GM12878 (cell line): ENCODE results near the gene LIMA1. TPM values are rescaled to one million over a fixed set of nuclear protein-coding genes. Genes with fewer than 3 reads are reported as not detected.

Experiments
- ATF2 ChIP-seq: IDR thresholded peaks from 2 replicates; pipeline ENCODE4 v1.6.1; 2012; ENCODE audit warnings: low read length, inconsistent platforms
- BHLHE40 ChIP-seq, 2 experiments: fragments of 450-650 bp in 1 of 2; IDR thresholded peaks; 2 replicates each; pipeline ENCODE4 v1.6.1; 2011 to 2017; ENCODE audit warnings: low read depth in 2 of 2, borderline replicate concordance in 1 of 2, improper control_type of control experiment in 1 of 2, low read length in 1 of 2, mild to moderate bottlenecking in 1 of 2
- BMI1 ChIP-seq: fragments of 450-650 bp; IDR thresholded peaks from 2 replicates; pipeline ENCODE4 v1.6.1; 2016; ENCODE audit warnings: mild to moderate bottlenecking, moderate library complexity, borderline replicate concordance
- CEBPB ChIP-seq, 2 experiments: fragments of 150-350 bp in 1 of 2; IDR thresholded peaks; 2 replicates each; pipeline ENCODE4 v1.6.1; 2012 to 2014; ENCODE audit warnings: low read depth in 2 of 2, low read length in 2 of 2, borderline replicate concordance in 1 of 2, inconsistent platforms in 1 of 2
- CHD4 ChIP-seq: fragments of 200-600 bp; sonication (generic); IDR thresholded peaks from 2 replicates; pipeline ENCODE4 v1.6.1; 2016; ENCODE audit warnings: mild to moderate bottlenecking
- ELK1 ChIP-seq: IDR thresholded peaks from 2 replicates; pipeline ENCODE4 v1.6.1; 2012; ENCODE audit warnings: low read depth, low read length, improper control_type of control experiment
- IRF3 ChIP-seq: fragments of 450-650 bp; IDR thresholded peaks from 2 replicates; pipeline ENCODE4 v1.6.1; 2014; ENCODE audit warnings: mild to moderate bottlenecking
- IRF5 ChIP-seq: fragments of 450-650 bp; IDR thresholded peaks from 2 replicates; pipeline ENCODE4 v1.6.1; 2017; ENCODE audit warnings: borderline replicate concordance
- MAX ChIP-seq: IDR thresholded peaks from 2 replicates; pipeline ENCODE4 v1.6.1; 2012; ENCODE audit warnings: low read depth, low read length, improper control_type of control experiment
- MEF2A ChIP-seq: IDR thresholded peaks from 2 replicates; pipeline ENCODE4 v1.6.1; 2011; ENCODE audit warnings: low read depth, mild to moderate bottlenecking, low read length, moderate library complexity; ENCODE audit not compliant: insufficient read depth
- NFXL1 ChIP-seq: fragments of 450-650 bp; IDR thresholded peaks from 2 replicates; pipeline ENCODE4 v1.6.1; 2017; ENCODE audit warnings: antibody characterized with exemption, mild to moderate bottlenecking, borderline replicate concordance
- NR2C1 ChIP-seq: fragments of 450-650 bp; IDR thresholded peaks from 2 replicates; pipeline ENCODE4 v1.6.1; 2017; ENCODE audit warnings: antibody characterized with exemption, mild to moderate bottlenecking, moderate library complexity
- TCF12 ChIP-seq: IDR thresholded peaks from 2 replicates; pipeline ENCODE4 v1.6.1; 2011; ENCODE audit warnings: low read depth, mild to moderate bottlenecking, low read length
- TCF3 ChIP-seq: IDR thresholded peaks from 2 replicates; pipeline ENCODE4 v1.6.1; 2012; ENCODE audit warnings: low read depth, mild to moderate bottlenecking, low read length, borderline replicate concordance; ENCODE audit not compliant: insufficient read depth
- ZBED1 ChIP-seq: IDR thresholded peaks from 2 replicates; pipeline ENCODE4 v1.6.1; 2016; ENCODE audit warnings: borderline replicate concordance
- ZBTB33 ChIP-seq: fragments of 450-650 bp; IDR thresholded peaks from 2 replicates; pipeline ENCODE4 v1.6.1; 2017; ENCODE audit warnings: mild to moderate bottlenecking
- ZNF592 ChIP-seq: fragments of 450-650 bp; IDR thresholded peaks from 2 replicates; pipeline ENCODE4 v1.6.1; 2017; ENCODE audit warnings: mild to moderate bottlenecking, moderate library complexity
- polyA plus RNA-seq, 11 experiments: library from polyadenylated mRNA; depleted of rRNA in 4 of 11; unstranded in 6 of 11; stranded (reverse) in 5 of 11; fragments of >200 nt; fragmentation: Nextera tagmentation in 4 of 11; fragmentation: Illumina TruSeq in 1 of 11; extraction: Ambion mirVana in 4 of 11; extraction: Trizol in 1 of 11; gene quantifications; 1 replicate in 1 of 11; 2 replicates in 10 of 11; pipeline versions ENCODE4 v1.2.1 to v1.2.3, GENCODE V29; 2011 to 2016; ENCODE audit warnings: inconsistent platforms in 2 of 11, missing spikeins in 2 of 11, low read depth in 1 of 11
- total RNA-seq, 4 experiments: library from RNA; depleted of rRNA in 3 of 4; stranded (reverse); fragments of >200 nt in 3 of 4; fragmentation: Illumina TruSeq in 1 of 4; extraction: Trizol in 1 of 4; gene quantifications; 2 replicates each; pipeline versions ENCODE4 v1.2.1 to v1.2.3, GENCODE V29; 2013 to 2021

The LIMA1 gene
- total and polyA plus RNA-seq, 10 of the 15 experiments (the other 5 are each of a cell fraction or from before 2014, with no cell fraction given): 53.2 to 109 (median 60.8) TPM

GRCh38 chr12:50246873-50247612 lies 36.3 kb downstream of the LIMA1 start (continued):
- TF ChIP-seq IRF5 (no peak), CHD4 (no peak), IRF3 (no peak), ATF2 (peak; percentile 62), TCF12 (no peak), CEBPB (IDR thresholded peaks at IDR 0.05; ENCODE audit: borderline replicate concordance in 1 of 2, low read depth in 2 of 2, low read length in 2 of 2) (no peak), NR2C1 (no peak), ZBED1 (0 out of 2 replicates have a peak, but pooled peaks have one; percentile 34), ZBTB33 (no peak), MAX (no peak), NFXL1 (no peak), MEF2A (peak; percentile 59; the same call in 1 of the 2 replicates), BHLHE40 (IDR thresholded peaks at IDR 0.05; ENCODE audit: borderline replicate concordance in 1 of 2, low read depth in 2 of 2, low read length in 1 of 2) (no peak), ZNF592 (no peak), ELK1 (no peak), BMI1 (no peak), TCF3 (no peak)
